PC-3 (cell line): Measurements from ENCODE around the gene WDR27. TPM values are rescaled to one million over a fixed set of nuclear protein-coding genes. Genes with fewer than 3 reads are reported as not detected.
"Not testable (repeated sequence)": the region's sequence is repeated elsewhere in the genome, so short reads cannot be mapped to it uniquely, and the experiment has no call there.

Experiments
- ATAC-seq: fragments of 200-7000 bp; cut with Tn5 transposase; 2 replicates; pipeline ENCODE4 v1.9.1; 2020; ENCODE audit warnings: mild to moderate bottlenecking, moderate library complexity
- BruUV-seq: library from RNA; stranded (reverse); fragments of 400-500 nt; replicated peaks from 2 replicates; lab custom pipeline; 2021; lab: Mats Ljungman, UMichigan
- CTCF ChIA-PET: fragments of 300-600 bp; sonication (Branson Sonifier 250); formaldehyde crosslinking; loops from one replicate; lab custom pipeline; 2022; ENCODE audit warnings: antibody characterized with exemption; lab: Charles Lee
- POLR2A ChIA-PET: fragments of 300-600 bp; sonication (Branson Sonifier 250); formaldehyde crosslinking; loops from one replicate; lab custom pipeline; 2022; ENCODE audit warnings: antibody characterized with exemption; ENCODE audit not compliant: unreplicated experiment; lab: Charles Lee
- DNase-seq: peaks from one replicate; pipeline ENCODE4 v3.0.0-alpha.2; 2015
- H2AFZ ChIP-seq: fragments of 300-600 bp; sonication (generic); 2 replicates; pipeline ENCODE4 v1.6.0; 2016; ENCODE audit warnings: antibody characterized with exemption, low read length
- H3F3A ChIP-seq: fragments of 300-600 bp; sonication (generic); one replicate; pipeline ENCODE4 v1.6.0; 2017; ENCODE audit warnings: antibody characterized with exemption, low read length, control low read depth, mild to moderate bottlenecking; ENCODE audit not compliant: unreplicated experiment
- H3K27ac ChIP-seq: fragments of 300-600 bp; sonication (generic); 2 replicates; pipeline ENCODE4 v1.5.1; 2016; ENCODE audit warnings: mild to moderate bottlenecking, low read length
- H3K27me3 ChIP-seq: fragments of 300-600 bp; sonication (generic); 2 replicates; pipeline ENCODE4 v1.6.1; 2016; ENCODE audit warnings: low read length, mixed read lengths
- H3K36me3 ChIP-seq: fragments of 300-600 bp; sonication (generic); 2 replicates; pipeline ENCODE4 v1.6.1; 2016; ENCODE audit warnings: low read depth, mixed run types, low read length, mixed read lengths
- H3K4me1 ChIP-seq: fragments of 300-600 bp; sonication (generic); 2 replicates; pipeline ENCODE4 v1.5.1; 2016; ENCODE audit warnings: low read length; ENCODE audit not compliant: insufficient read depth
- H3K4me2 ChIP-seq: fragments of 300-600 bp; sonication (generic); 2 replicates; pipeline ENCODE4 v1.6.0; 2016; ENCODE audit warnings: low read length
- H3K4me3 ChIP-seq: fragments of 300-600 bp; sonication (generic); 2 replicates; pipeline ENCODE4 v1.5.1; 2016; ENCODE audit warnings: mild to moderate bottlenecking, low read length, mixed read lengths
- H3K79me2 ChIP-seq: fragments of 300-600 bp; sonication (generic); 2 replicates; pipeline ENCODE4 v1.6.1; 2017; ENCODE audit warnings: low read length, mixed read lengths
- H3K9ac ChIP-seq: fragments of 300-600 bp; sonication (generic); 2 replicates; pipeline ENCODE4 v1.6.0; 2016; ENCODE audit warnings: mild to moderate bottlenecking, low read length
- H3K9me2 ChIP-seq: fragments of 300-600 bp; sonication (generic); replicated peaks from 2 replicates; pipeline ENCODE4 v1.6.1; 2016; ENCODE audit warnings: mixed run types, low read length, mixed read lengths
- H3K9me3 ChIP-seq: fragments of 300-600 bp; sonication (generic); 2 replicates; pipeline ENCODE4 v1.6.1; 2016; ENCODE audit warnings: low read length, mixed read lengths
- H4K20me1 ChIP-seq: fragments of 300-600 bp; sonication (generic); 2 replicates; pipeline ENCODE4 v1.6.1; 2016; ENCODE audit warnings: low read length, mixed read lengths
- CTCF ChIP-seq: fragments of 300-600 bp; sonication (generic); conservative IDR thresholded peaks from 2 replicates; pipeline ENCODE4 v1.5.1; 2017; ENCODE audit warnings: antibody characterized with exemption, low read depth, mild to moderate bottlenecking, low read length
- EZH2 ChIP-seq: fragments of 300-600 bp; sonication (generic); IDR thresholded peaks from one replicate; pipeline ENCODE4 v1.6.1; 2017; ENCODE audit warnings: antibody characterized with exemption, mild to moderate bottlenecking, low read length; ENCODE audit not compliant: unreplicated experiment
- EZH2phosphoT487 ChIP-seq: fragments of 300-600 bp; sonication (generic); IDR thresholded peaks from 2 replicates; pipeline ENCODE4 v1.6.1; 2018; ENCODE audit warnings: mild to moderate bottlenecking, antibody characterized with exemption, low read length, borderline replicate concordance
- intact Hi-C: fragments of 100-400 bp; cut with micrococcal nuclease; formaldehyde crosslinking; loops from 2 replicates; pipeline ENCODE4 v1.9.0; 2023
- total RNA-seq: library from RNA; depleted of rRNA; stranded (reverse); fragments of >200 nt; gene quantifications from 2 replicates; pipeline ENCODE4 v1.2.3, GENCODE V29; 2014

WDR27 gene
- total RNA-seq, 1 experiment from 2014 or later = 20.0 TPM

- no peaks in the 10 kb centered on the region for H3K36me3 ChIP-seq
- no peak for DNase-seq
Observed at GRCh38 chr6:169648092-169648491, 53.7 kb downstream of the WDR27 start.

DNA sequence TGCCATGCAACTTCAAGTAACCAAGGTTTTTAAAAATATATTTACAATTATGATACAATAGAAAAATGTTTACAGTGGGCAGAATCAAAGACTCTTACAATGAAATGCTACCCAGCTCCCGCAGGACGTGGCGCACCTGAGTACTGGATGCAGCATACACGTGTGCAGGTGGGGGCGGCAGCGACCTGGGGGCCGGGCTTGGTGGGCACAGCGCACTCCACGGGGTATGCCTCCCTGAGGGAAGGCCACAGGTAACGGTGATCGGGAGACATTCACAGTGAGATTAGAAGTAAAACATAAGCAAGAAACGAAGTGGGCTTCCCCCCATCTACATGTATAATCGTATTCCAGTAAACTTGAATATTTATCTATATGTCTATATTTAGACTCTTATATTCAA is 54.2 kb downstream of the WDR27 start:
- H3K9ac ChIP-seq = no peak overlapping the region
- no peaks in the 10 kb centered on the region for H3K27me3 ChIP-seq
- no peaks in the 10 kb centered on the region for H4K20me1 ChIP-seq
- no peak overlapping the region for H3K27ac ChIP-seq
- TF ChIP-seq EZH2phosphoT487 = no peak
- no peak for TF ChIP-seq CTCF
- TF ChIP-seq EZH2 = no peak
- ChIA-PET CTCF (no interaction called here), POLR2A (no interaction called here)
- no peaks in the 10 kb centered on the region for H3K4me1 ChIP-seq
- no peaks in the 10 kb centered on the region for H3K9me3 ChIP-seq
- no peak overlapping the region for H3K4me2 ChIP-seq
- intact Hi-C loops = no loop called here
- no peaks in the 10 kb centered on the region for H3K36me3 ChIP-seq
- no peak overlapping the region for H3K4me3 ChIP-seq
- ATAC-seq (no peak), DNase-seq (no peak)
- H3K9me2 ChIP-seq = no peaks in the 10 kb centered on the region
- no TSS peak for BruUV-seq
- no peaks in the 10 kb centered on the region for H3F3A ChIP-seq
- no peak overlapping the region for H2AFZ ChIP-seq
- H3K79me2 ChIP-seq = no peaks in the 10 kb centered on the region

More at GRCh38 chr6:169648092-169648491, 53.7 kb downstream of the WDR27 start:
- Histone ChIP-seq H3F3A (no peaks in the 10 kb centered on the region), H3K4me1 (no peaks in the 10 kb centered on the region), H3K4me2 (no peak overlapping the region), H3K27me3 (no peaks in the 10 kb centered on the region), H3K27ac (no peak overlapping the region), H3K4me3 (no peak overlapping the region), H3K9me3 (no peaks in the 10 kb centered on the region), H4K20me1 (no peaks in the 10 kb centered on the region), H3K9me2 (no peaks in the 10 kb centered on the region), H2AFZ (no peak overlapping the region), H3K9ac (no peak overlapping the region), H3K79me2 (no peaks in the 10 kb centered on the region)
- ChIA-PET CTCF (no interaction called here), POLR2A (no interaction called here)
- TF ChIP-seq CTCF = no peak
- no peak for TF ChIP-seq EZH2phosphoT487
- TF ChIP-seq EZH2 = no peak
- no peak for ATAC-seq
- intact Hi-C loops = no loop called here
- BruUV-seq = no TSS peak

- TF ChIP-seq CTCF (no peak), EZH2 (no peak), EZH2phosphoT487 (no peak)
- CTCF ChIA-PET = no interaction called here
- no peak for DNase-seq
- no peak for ATAC-seq
- no TSS peak for BruUV-seq
- Histone ChIP-seq H3K9me3 (no peaks in the 10 kb centered on the region), H3K9me2 (no peaks in the 10 kb centered on the region), H3K4me1 (no peaks in the 10 kb centered on the region), H3K4me3 (no peak overlapping the region), H3K79me2 (no peaks in the 10 kb centered on the region), H4K20me1 (no peaks in the 10 kb centered on the region), H3K4me2 (no peak overlapping the region), H3F3A (no peaks in the 10 kb centered on the region), H3K9ac (no peak overlapping the region), H3K36me3 (no peaks in the 10 kb centered on the region), H3K27ac (no peak overlapping the region), H3K27me3 (no peaks in the 10 kb centered on the region), H2AFZ (no peak overlapping the region)
- intact Hi-C loops = no loop called here
- POLR2A ChIA-PET = no interaction called here
Observed at GRCh38 chr6:169646906-169647567, 54.8 kb downstream of the WDR27 start.

DNA sequence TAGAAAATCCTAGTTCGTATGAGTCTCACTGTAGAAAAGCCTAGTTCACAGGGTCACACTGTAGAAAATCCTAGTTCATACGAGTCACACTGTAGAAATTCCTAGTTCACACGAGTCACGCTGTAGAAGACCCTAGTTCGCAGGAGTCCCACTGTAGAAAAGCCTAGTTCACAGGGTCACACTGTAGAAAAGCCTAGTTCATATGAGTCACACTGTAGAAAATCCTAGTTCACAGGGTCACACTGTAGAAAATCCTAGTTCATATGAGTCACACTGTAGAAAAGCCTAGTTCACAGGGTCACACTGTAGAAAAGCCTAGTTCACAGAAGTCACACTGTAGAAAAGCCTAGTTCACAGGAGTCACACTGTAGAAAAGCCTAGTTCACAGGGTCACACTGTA is 56.4 kb downstream of the WDR27 start:
- H3K9ac ChIP-seq, H4K20me1 ChIP-seq, POLR2A ChIA-PET, H3K79me2 ChIP-seq, CTCF ChIA-PET, intact Hi-C loops, H3K27ac ChIP-seq, H3K4me2 ChIP-seq, H3K27me3 ChIP-seq, DNase-seq, H3K9me2 ChIP-seq, H3K4me1 ChIP-seq, BruUV-seq, H2AFZ ChIP-seq, H3K4me3 ChIP-seq, ATAC-seq, H3F3A ChIP-seq, H3K9me3 ChIP-seq, H3K36me3 ChIP-seq: not testable (repeated sequence)
